Common myeloid progenitor, CD34-positive (primary cell): ENCODE data around the gene IL36G.
A peak's percentile ranks its signal among the peaks of the same experiment; 100 is the strongest.

Experiments
- CTCF ChIA-PET: fragments of 350-600 bp; sonication (Branson Sonifier 250); formaldehyde crosslinking; loops from one replicate; lab custom pipeline; 2021; ENCODE audit warnings: antibody characterized with exemption; lab: Charles Lee
- POLR2A ChIA-PET: fragments of 350-600 bp; sonication (Branson Sonifier 250); formaldehyde crosslinking; loops from one replicate; lab custom pipeline; 2021; ENCODE audit warnings: antibody characterized with exemption; lab: Charles Lee
- DNase-seq, 3 donors: peaks; one replicate each; pipeline versions ENCODE4 v3.0.0 to v3.0.0-alpha.2; 2013
- H3K27ac ChIP-seq, 2 experiments: 1 replicate in 1 of 2; 2 replicates in 1 of 2; pipeline ENCODE4 v1.7.0; 2013; ENCODE audit warnings: inconsistent platforms in 2 of 2, low read length in 2 of 2, mild to moderate bottlenecking in 2 of 2, low read depth in 1 of 2, moderate library complexity in 1 of 2; ENCODE audit not compliant: severe bottlenecking in 2 of 2, insufficient read depth in 1 of 2, poor library complexity in 1 of 2
- H3K27me3 ChIP-seq, 5 experiments: replicated peaks in 2 of 5; 1 replicate in 3 of 5; 2 replicates in 2 of 5; pipeline versions ENCODE4 v1.6.1 to v1.7.0; 2013; ENCODE audit warnings: low read length in 4 of 5, mild to moderate bottlenecking in 2 of 5, moderate library complexity in 2 of 5, inconsistent platforms in 1 of 5; ENCODE audit not compliant: insufficient read depth in 5 of 5, control insufficient read depth in 4 of 5
- H3K36me3 ChIP-seq, 4 experiments: 1 replicate in 2 of 4; 2 replicates in 2 of 4; pipeline versions ENCODE4 v1.6.1 to v1.7.0; 2013; ENCODE audit warnings: low read length in 3 of 4, control low read depth in 1 of 4, mild to moderate bottlenecking in 1 of 4; ENCODE audit not compliant: control insufficient read depth in 4 of 4, insufficient read depth in 4 of 4
- H3K4me1 ChIP-seq, 4 experiments: 1 replicate in 3 of 4; 2 replicates in 1 of 4; pipeline versions ENCODE4 v1.6.1 to v1.7.1; 2013; ENCODE audit warnings: low read length in 3 of 4, mild to moderate bottlenecking in 3 of 4, control low read depth in 1 of 4, inconsistent platforms in 1 of 4, moderate library complexity in 1 of 4; ENCODE audit not compliant: control insufficient read depth in 4 of 4, insufficient read depth in 4 of 4; ENCODE audit errors: control extremely low read depth in 1 of 4
- H3K4me3 ChIP-seq, 7 experiments: 1 replicate in 4 of 7; 2 replicates in 3 of 7; pipeline versions ENCODE4 v1.5.1 to v1.7.0; 2013; ENCODE audit warnings: mild to moderate bottlenecking in 7 of 7, low read length in 6 of 7, moderate library complexity in 6 of 7, inconsistent platforms in 2 of 7, low read depth in 2 of 7, control low read depth in 1 of 7; ENCODE audit not compliant: insufficient read depth in 4 of 7, control insufficient read depth in 1 of 7; ENCODE audit errors: extremely low read depth in 1 of 7
- H3K9me3 ChIP-seq, 5 experiments: 1 replicate in 4 of 5; 2 replicates in 1 of 5; pipeline versions ENCODE4 v1.6.1 to v1.7.1; 2013; ENCODE audit warnings: low read length in 4 of 5, mild to moderate bottlenecking in 2 of 5, inconsistent platforms in 1 of 5, low read depth in 1 of 5, moderate library complexity in 1 of 5; ENCODE audit not compliant: control insufficient read depth in 4 of 5, insufficient read depth in 2 of 5; ENCODE audit errors: control extremely low read depth in 1 of 5
- WGBS: methylation state at CpG from one replicate; pipeline ENCODE4 v1.1.5; 2013; ENCODE audit not compliant: insufficient coverage; 5-methylcytosine and 5-hydroxymethylcytosine counted together

The IL36G gene

GRCh38 chr2:113005030-113005509 lies 27.3 kb downstream of the IL36G start, which contains the start of gene IL36A:
Gene IL36A, plus strand, starts transcription at chr2:113005459. Its CDS starts 413 bp downstream, at chr2:113005872.
- POLR2A ChIA-PET: no interaction called here
- H3K4me3 ChIP-seq: no peak within 1 kb of the TSS
- CTCF ChIA-PET: no interaction called here
- H3K4me1 ChIP-seq: no peaks in the 10 kb centered on the region
- no peaks in the 10 kb centered on the region for H3K27me3 ChIP-seq
- no peak for DNase-seq
- H3K27ac ChIP-seq: no peak within 1 kb of the TSS
- 96% methylated on average over 3 of the region's 3 CpGs for WGBS
- H3K9me3 ChIP-seq: peaks cover 0 to 22% (median 2%) of the 10 kb centered on the region in 5 experiments
- H3K36me3 ChIP-seq: no peaks in the 10 kb centered on the region

GRCh38 chr2:113007250-113007649 lies 29.4 kb downstream of the IL36G start:
- POLR2A ChIA-PET: no interaction called here
- Histone ChIP-seq H3K36me3 (no peaks in the 10 kb centered on the region), H3K27ac (no peak overlapping the region), H3K27me3 (peaks cover 0 to 2% (median 0%) of the 10 kb centered on the region in 5 experiments), H3K4me3 (no peak overlapping the region), H3K4me1 (no peaks in the 10 kb centered on the region), H3K9me3 (peaks cover 0 to 2% (median 0%) of the 10 kb centered on the region in 5 experiments)
- no peak for DNase-seq
- CTCF ChIA-PET: no interaction called here
- no CpG with 5 or more reads among the region's 1 CpG for WGBS

- WGBS: no CpG with 5 or more reads among the region's 1 CpG
- Histone ChIP-seq H3K36me3 (no peaks in the 10 kb centered on the region), H3K27ac (no peak overlapping the region), H3K4me1 (no peaks in the 10 kb centered on the region), H3K4me3 (no peak overlapping the region), H3K27me3 (peaks cover 0 to 2% (median 0%) of the 10 kb centered on the region in 5 experiments), H3K9me3 (no peaks in the 10 kb centered on the region)
- DNase-seq: no peak
- POLR2A ChIA-PET: no interaction called here
- CTCF ChIA-PET: no interaction called here
Observed at GRCh38 chr2:113009622-113010021, 31.8 kb downstream of the IL36G start.

- WGBS: 80% methylated on average over 2 of the region's 2 CpGs
- H3K4me3 ChIP-seq: no peak overlapping the region
- H3K4me1 ChIP-seq: no peaks in the 10 kb centered on the region
- no peak for DNase-seq
- H3K9me3 ChIP-seq: no peaks in the 10 kb centered on the region
- ChIA-PET CTCF (no interaction called here), POLR2A (no interaction called here)
- no peak overlapping the region for H3K27ac ChIP-seq
- peaks cover 0 to 2% (median 0%) of the 10 kb centered on the region in 5 experiments for H3K27me3 ChIP-seq
- no peaks in the 10 kb centered on the region for H3K36me3 ChIP-seq
Observed at GRCh38 chr2:113010088-113010487, 32.3 kb downstream of the IL36G start.

GRCh38 chr2:113011108-113011507 lies 33.3 kb downstream of the IL36G start:
- DNase-seq: no peak
- Histone ChIP-seq H3K27ac (no peak overlapping the region), H3K36me3 (no peaks in the 10 kb centered on the region), H3K9me3 (no peaks in the 10 kb centered on the region), H3K4me3 (no peak overlapping the region), H3K4me1 (no peaks in the 10 kb centered on the region), H3K27me3 (peaks cover 0 to 2% (median 0%) of the 10 kb centered on the region in 5 experiments)
- POLR2A ChIA-PET: no interaction called here
- CTCF ChIA-PET: no interaction called here
- no CpG with 5 or more reads among the region's 1 CpG for WGBS

GRCh38 chr2:113012436-113013335 lies 34.9 kb downstream of the IL36G start:
- ChIA-PET POLR2A (no interaction called here), CTCF (interaction anchor here (1.2 kb wide), 1 partner anchor 15 kb away, joined by 3 read pairs; no protein-coding TSS in a partner anchor)
- H3K27me3 ChIP-seq: peaks cover 0 to 2% (median 0%) of the 10 kb centered on the region in 5 experiments
- H3K27ac ChIP-seq: no peak overlapping the region
- 81% methylated on average over 6 of the region's 8 CpGs for WGBS
- H3K36me3 ChIP-seq: no peaks in the 10 kb centered on the region
- H3K9me3 ChIP-seq: no peaks in the 10 kb centered on the region
- no peaks in the 10 kb centered on the region for H3K4me1 ChIP-seq
- H3K4me3 ChIP-seq: no peak overlapping the region
- peak; percentile 12 to 57 (median 43) for DNase-seq

GRCh38 chr2:113013336-113013661 lies 35.5 kb downstream of the IL36G start:
- no peak overlapping the region for H3K27ac ChIP-seq
- H3K4me3 ChIP-seq: no peak overlapping the region
- WGBS: no CpG with 5 or more reads among the region's 3 CpGs
- no peaks in the 10 kb centered on the region for H3K4me1 ChIP-seq
- ChIA-PET POLR2A (no interaction called here), CTCF (interaction anchor here (0.6 to 1.2 kb wide), 2 partner anchors 14 to 67 kb away, joined by 3 read pairs; no protein-coding TSS in a partner anchor)
- H3K27me3 ChIP-seq: peaks cover 0 to 2% (median 0%) of the 10 kb centered on the region in 5 experiments
- DNase-seq: no peak
- no peaks in the 10 kb centered on the region for H3K9me3 ChIP-seq
- no peaks in the 10 kb centered on the region for H3K36me3 ChIP-seq
